Testis (tissue), 2 donors: Measurements from ENCODE around the gene DHRS4L2.

Experiments used
- CTCF ChIP-seq, 3 experiments: fragments of 450-650 bp in 2 of 3; fragments of 200-600 bp in 1 of 3; sonication (generic) in 1 of 3; IDR thresholded peaks; one replicate each; pipeline ENCODE4 v1.5.1; 2016 to 2019; ENCODE audit warnings: antibody characterized with exemption in 3 of 3, mild to moderate bottlenecking in 2 of 3, moderate library complexity in 1 of 3
- POLR2A ChIP-seq: fragments of 450-650 bp; IDR thresholded peaks from one replicate; pipeline ENCODE4 v1.6.1; 2017; ENCODE audit warnings: antibody characterized with exemption, mild to moderate bottlenecking, moderate library complexity

- no peak for TF ChIP-seq POLR2A
- TF ChIP-seq CTCF (IDR thresholded peaks at IDR 0.05), result no peak
Measured at GRCh38 chr14:23941230-23941629, 47.5 kb upstream of the DHRS4L2 start.
